Neuron (in vitro differentiated cells): ENCODE results near the gene CPA5.

ENCODE experiments used
- H2AFZ ChIP-seq: one replicate; pipeline ENCODE4 v1.6.1; 2013; ENCODE audit warnings: low read depth, mild to moderate bottlenecking, inconsistent platforms, low read length, moderate library complexity
- H3K27me3 ChIP-seq: one replicate; pipeline ENCODE4 v1.6.1; 2013; ENCODE audit warnings: low read length; ENCODE audit not compliant: insufficient read depth
- H3K36me3 ChIP-seq: one replicate; pipeline ENCODE4 v1.6.1; 2013; ENCODE audit warnings: low read length; ENCODE audit not compliant: insufficient read depth
- H3K4me1 ChIP-seq: one replicate; pipeline ENCODE4 v1.6.1; 2013; ENCODE audit warnings: low read length; ENCODE audit not compliant: insufficient read depth
- H3K4me3 ChIP-seq: 2 replicates; pipeline ENCODE4 v1.5.1; 2013; ENCODE audit warnings: mild to moderate bottlenecking, low read length, moderate library complexity
- H3K9me3 ChIP-seq: one replicate; pipeline ENCODE4 v1.6.1; 2013; ENCODE audit warnings: low read length

CPA5 gene

GRCh38 chr7:130390486-130390885 lies 45.9 kb downstream of the CPA5 start:
- peaks cover 3% of the 10 kb centered on the region for H3K9me3 ChIP-seq
- H3K27me3 ChIP-seq = no peaks in the 10 kb centered on the region
- H2AFZ ChIP-seq = no peak overlapping the region
- H3K4me1 ChIP-seq = peaks cover 23% of the 10 kb centered on the region
- no peaks in the 10 kb centered on the region for H3K36me3 ChIP-seq
- no peak overlapping the region for H3K4me3 ChIP-seq

GRCh38 chr7:130393101-130393561 lies 48.5 kb downstream of the CPA5 start:
- Histone ChIP-seq H3K4me3 (no peak overlapping the region), H3K27me3 (no peaks in the 10 kb centered on the region), H3K9me3 (peaks cover 3% of the 10 kb centered on the region), H3K4me1 (peaks cover 26% of the 10 kb centered on the region), H2AFZ (no peak overlapping the region), H3K36me3 (peaks cover 2% of the 10 kb centered on the region)

GRCh38 chr7:130393841-130394411 lies 49.3 kb downstream of the CPA5 start:
- Histone ChIP-seq H3K36me3 (peaks cover 10% of the 10 kb centered on the region), H3K4me3 (no peak overlapping the region), H3K27me3 (no peaks in the 10 kb centered on the region), H2AFZ (no peak overlapping the region), H3K4me1 (peaks cover 22% of the 10 kb centered on the region), H3K9me3 (peaks cover 1% of the 10 kb centered on the region)

GRCh38 chr7:130394421-130395195 lies 50.0 kb downstream of the CPA5 start:
- no peak overlapping the region for H2AFZ ChIP-seq
- H3K9me3 ChIP-seq = peaks cover 1% of the 10 kb centered on the region

GRCh38 chr7:130395421-130395820 lies 50.8 kb downstream of the CPA5 start:
- Histone ChIP-seq H3K27me3 (no peaks in the 10 kb centered on the region), H3K4me1 (peaks cover 22% of the 10 kb centered on the region), H3K36me3 (peaks cover 15% of the 10 kb centered on the region), H2AFZ (no peak overlapping the region), H3K4me3 (no peak overlapping the region), H3K9me3 (peaks cover 1% of the 10 kb centered on the region)

More at GRCh38 chr7:130394421-130395195, 50.0 kb downstream of the CPA5 start:
- Histone ChIP-seq H3K36me3 (peaks cover 15% of the 10 kb centered on the region), H3K4me1 (peaks cover 22% of the 10 kb centered on the region), H3K27me3 (no peaks in the 10 kb centered on the region), H3K4me3 (no peak overlapping the region)

GRCh38 chr7:130396109-130396508 lies 51.5 kb downstream of the CPA5 start:
- Histone ChIP-seq H3K36me3 (peaks cover 20% of the 10 kb centered on the region), H3K27me3 (no peaks in the 10 kb centered on the region), H2AFZ (no peak overlapping the region), H3K4me1 (peaks cover 22% of the 10 kb centered on the region), H3K9me3 (peaks cover 1% of the 10 kb centered on the region), H3K4me3 (no peak overlapping the region)

GRCh38 chr7:130397051-130397757 lies 52.6 kb downstream of the CPA5 start:
- Histone ChIP-seq H3K4me3 (no peak overlapping the region), H3K9me3 (peaks cover 1% of the 10 kb centered on the region), H3K4me1 (peaks cover 22% of the 10 kb centered on the region), H2AFZ (no peak overlapping the region), H3K27me3 (no peaks in the 10 kb centered on the region), H3K36me3 (peaks cover 27% of the 10 kb centered on the region)

- H3K4me1 ChIP-seq = peaks cover 18% of the 10 kb centered on the region
- H3K9me3 ChIP-seq = peaks cover 1% of the 10 kb centered on the region
- H3K27me3 ChIP-seq = no peaks in the 10 kb centered on the region
- no peak overlapping the region for H3K4me3 ChIP-seq
- H2AFZ ChIP-seq = no peak overlapping the region
- peaks cover 31% of the 10 kb centered on the region for H3K36me3 ChIP-seq
Measured at GRCh38 chr7:130397758-130398073, 53.1 kb downstream of the CPA5 start.

GRCh38 chr7:130398526-130399090 lies 54.0 kb downstream of the CPA5 start:
- peaks cover 40% of the 10 kb centered on the region for H3K36me3 ChIP-seq
- H3K27me3 ChIP-seq = no peaks in the 10 kb centered on the region
- no peak overlapping the region for H3K4me3 ChIP-seq
- peaks cover 1% of the 10 kb centered on the region for H3K9me3 ChIP-seq
- peaks cover 13% of the 10 kb centered on the region for H3K4me1 ChIP-seq
- no peak overlapping the region for H2AFZ ChIP-seq

GRCh38 chr7:130400120-130400572 lies 55.5 kb downstream of the CPA5 start:
- Histone ChIP-seq H2AFZ (no peak overlapping the region), H3K9me3 (peaks cover 1% of the 10 kb centered on the region), H3K4me3 (no peak overlapping the region), H3K36me3 (peaks cover 42% of the 10 kb centered on the region), H3K27me3 (no peaks in the 10 kb centered on the region), H3K4me1 (peaks cover 13% of the 10 kb centered on the region)

- no peaks in the 10 kb centered on the region for H3K27me3 ChIP-seq
- H3K4me1 ChIP-seq = peaks cover 9% of the 10 kb centered on the region
- H3K36me3 ChIP-seq = peaks cover 42% of the 10 kb centered on the region
- no peak overlapping the region for H2AFZ ChIP-seq
- H3K4me3 ChIP-seq = no peak overlapping the region
- peaks cover 1% of the 10 kb centered on the region for H3K9me3 ChIP-seq
Measured at GRCh38 chr7:130401101-130401500, 56.5 kb downstream of the CPA5 start.

- Histone ChIP-seq H3K36me3 (peaks cover 42% of the 10 kb centered on the region), H3K27me3 (no peaks in the 10 kb centered on the region), H2AFZ (no peak overlapping the region), H3K4me3 (no peak overlapping the region), H3K9me3 (peaks cover 1% of the 10 kb centered on the region), H3K4me1 (peaks cover 9% of the 10 kb centered on the region)
Measured at GRCh38 chr7:130401578-130401977, 57.0 kb downstream of the CPA5 start.

GRCh38 chr7:130405003-130405402 lies 60.4 kb downstream of the CPA5 start:
- H3K36me3 ChIP-seq = peaks cover 28% of the 10 kb centered on the region
- no peak overlapping the region for H3K4me3 ChIP-seq
- H3K4me1 ChIP-seq = peaks cover 20% of the 10 kb centered on the region
- H2AFZ ChIP-seq = no peak overlapping the region
- no peaks in the 10 kb centered on the region for H3K27me3 ChIP-seq
- no peaks in the 10 kb centered on the region for H3K9me3 ChIP-seq
